Measurements from ENCODE around the gene SPOUT1.

GRCh38 chr9:128788445-128788844, 41.1 kb downstream of the SPOUT1 start:
- TF ChIP-seq EZH2phosphoT487 (IDR thresholded peaks at IDR 0.05; ENCODE audit: low read length) (no peak), CTCF (IDR thresholded peaks at IDR 0.05; ENCODE audit: low read length) (no peak), EZH2 (optimal IDR thresholded peaks at IDR 0.05; ENCODE audit: low read depth, low read length) (no peak)

Data from MM.1S (cell line).